Uterus (tissue), 2 donors: ENCODE results near the gene RBBP7.
"Not testable (repeated sequence)": the region's sequence is repeated elsewhere in the genome, so short reads cannot be mapped to it uniquely, and the experiment has no call there.

Experiments
- CTCF ChIP-seq, 4 experiments: fragments of 200-600 bp in 2 of 4; fragments of 450-650 bp in 2 of 4; sonication (generic) in 2 of 4; IDR thresholded peaks; one replicate each; pipeline ENCODE4 v1.5.1; 2016 to 2019; ENCODE audit warnings: antibody characterized with exemption in 4 of 4, mild to moderate bottlenecking in 2 of 4, moderate library complexity in 1 of 4
- POLR2A ChIP-seq, 2 donors: fragments of 450-650 bp; IDR thresholded peaks; one replicate each; pipeline ENCODE4 v1.6.1; 2016; ENCODE audit warnings: antibody characterized with exemption in 2 of 2, mild to moderate bottlenecking in 1 of 2, moderate library complexity in 1 of 2

GRCh38 chrX:16856076-16856404, 14.1 kb downstream of the RBBP7 start:
- TF ChIP-seq CTCF, POLR2A (IDR thresholded peaks at IDR 0.05): not testable (repeated sequence)
